A549 (cell line): ENCODE data around the gene NRXN3. TPM values are rescaled to one million over a fixed set of nuclear protein-coding genes. Genes with fewer than 3 reads are reported as not detected.
A peak's percentile ranks its signal among the peaks of the same experiment; 100 is the strongest.

Experiments
- ATAC-seq, 2 experiments: fragments of 200-7000 bp in 1 of 2; fragments of >200 bp in 1 of 2; cut with Nextera tagmentation in 1 of 2; cut with Tn5 transposase in 1 of 2; 3 replicates each; pipeline versions ENCODE4 v1.8.0 to v1.9.1; 2018 to 2020; ENCODE audit warnings: mild to moderate bottlenecking in 1 of 2, moderate library complexity in 1 of 2
- CTCF ChIA-PET: fragments of 300-600 bp; sonication (Branson Sonifier 250); formaldehyde crosslinking; extraction: SDS; loops from one replicate; lab custom pipeline; 2021; ENCODE audit warnings: antibody characterized with exemption, inconsistent platforms; lab: Yijun Ruan, JAX
- POLR2A ChIA-PET: fragments of 350-600 bp; formaldehyde crosslinking; extraction: SDS; loops from one replicate; lab custom pipeline; 2021; ENCODE audit warnings: antibody characterized with exemption, inconsistent platforms; lab: Yijun Ruan, JAX
- DNase-seq, 2 experiments: peaks; one replicate each; pipeline versions ENCODE4 v3.0.0 to v3.0.0-alpha.2; 2011 to 2016; ENCODE audit warnings: low read depth in 1 of 2, low spot score in 1 of 2
- FAIRE-seq: peaks from 2 replicates; lab custom pipeline; 2011; peaks lifted over from hg19 to GRCh38; lab: Jason Lieb, UNC
- H3K27ac ChIP-seq, 2 experiments: fragments of >200 bp; sonication (Bioruptor Twin); formaldehyde crosslinking; 3 replicates each; pipeline ENCODE4 v1.5.1; 2016 to 2017
- H3K4me1 ChIP-seq: fragments of >200 bp; sonication (Bioruptor Twin); formaldehyde crosslinking; 3 replicates; pipeline ENCODE4 v1.6.1; 2016
- H3K4me2 ChIP-seq: fragments of >200 bp; sonication (Bioruptor Twin); formaldehyde crosslinking; 3 replicates; pipeline ENCODE4 v1.6.1; 2016
- H3K4me3 ChIP-seq: fragments of >200 bp; sonication (Bioruptor Twin); formaldehyde crosslinking; 3 replicates; pipeline ENCODE4 v1.5.1; 2016
- H3K9me3 ChIP-seq: fragments of >200 bp; sonication (Bioruptor Twin); formaldehyde crosslinking; 3 replicates; pipeline ENCODE4 v1.6.1; 2016
- CHD2 ChIP-seq: fragments of 150-350 bp; IDR thresholded peaks from 2 replicates; pipeline ENCODE4 v1.6.1; 2014; ENCODE audit warnings: low read length; ENCODE audit not compliant: partially characterized antibody
- CTCF ChIP-seq: fragments of >200 bp; sonication (Bioruptor Twin); formaldehyde crosslinking; IDR thresholded peaks from 3 replicates; pipeline ENCODE4 v1.5.1; 2016
- EHMT2 ChIP-seq: fragments of 200-600 bp; sonication (generic); IDR thresholded peaks from 2 replicates; pipeline ENCODE4 v1.6.1; 2016; ENCODE audit warnings: antibody characterized with exemption, low read depth, mild to moderate bottlenecking, moderate library complexity
- FOSB ChIP-seq: fragments of 250-450 bp; sonication (Bioruptor Pico); IDR thresholded peaks from 2 replicates; pipeline ENCODE4 v1.5.0; 2020; ENCODE audit warnings: mild to moderate bottlenecking, moderate library complexity
- HES2 ChIP-seq: fragments of >200 bp; sonication (Bioruptor Twin); formaldehyde crosslinking; IDR thresholded peaks from 2 replicates; pipeline ENCODE4 v1.6.1; 2016
- JUNB ChIP-seq: fragments of >200 bp; sonication (Bioruptor Twin); formaldehyde crosslinking; IDR thresholded peaks from 2 replicates; pipeline ENCODE4 v1.6.1; 2016
- KDM1A ChIP-seq: fragments of 200-600 bp; sonication (generic); IDR thresholded peaks from 2 replicates; pipeline ENCODE4 v1.6.1; 2016; ENCODE audit warnings: low read depth, mild to moderate bottlenecking
- MYC ChIP-seq: IDR thresholded peaks from 2 replicates; pipeline ENCODE4 v1.6.1; 2012; ENCODE audit warnings: mild to moderate bottlenecking, inconsistent platforms, low read length, improper control_type of control experiment, borderline replicate concordance
- NFE2L2 ChIP-seq: fragments of 150-350 bp; conservative IDR thresholded peaks from 2 replicates; pipeline ENCODE4 v1.6.1; 2014; ENCODE audit warnings: low read length
- NPAS2 ChIP-seq: fragments of 250-450 bp; sonication (Bioruptor Pico); IDR thresholded peaks from 2 replicates; pipeline ENCODE4 v1.8.0; 2022; ENCODE audit warnings: mild to moderate bottlenecking, moderate library complexity, borderline replicate concordance
- POLR2A ChIP-seq: IDR thresholded peaks from 2 replicates; pipeline ENCODE4 v1.6.1; 2012; ENCODE audit warnings: mild to moderate bottlenecking, low read length
- POLR2AphosphoS2 ChIP-seq: conservative IDR thresholded peaks from 2 replicates; pipeline ENCODE4 v1.6.1; 2012; ENCODE audit warnings: low read length, improper control_type of control experiment, inconsistent platforms
- RARB ChIP-seq: fragments of 250-450 bp; sonication (Bioruptor Pico); IDR thresholded peaks from 2 replicates; pipeline ENCODE4 v1.8.0; 2021; ENCODE audit warnings: mild to moderate bottlenecking, moderate library complexity
- RFX5 ChIP-seq: fragments of 450-650 bp; IDR thresholded peaks from 2 replicates; pipeline ENCODE4 v1.7.1; 2014; ENCODE audit warnings: antibody characterized with exemption, mild to moderate bottlenecking, moderate library complexity
- RNF2 ChIP-seq: fragments of 200-600 bp; sonication (generic); IDR thresholded peaks from 2 replicates; pipeline ENCODE4 v1.6.1; 2016; ENCODE audit warnings: low read depth, mild to moderate bottlenecking, antibody characterized with exemption, moderate library complexity, borderline replicate concordance
- SREBF2 ChIP-seq: fragments of 450-650 bp; IDR thresholded peaks from 2 replicates; pipeline ENCODE4 v1.6.1; 2014; ENCODE audit warnings: mild to moderate bottlenecking, moderate library complexity
- USF2 ChIP-seq: fragments of 450-650 bp; IDR thresholded peaks from 2 replicates; pipeline ENCODE4 v1.6.1; 2014; ENCODE audit warnings: antibody characterized with exemption
- ZC3H11A ChIP-seq: fragments of 450-650 bp; IDR thresholded peaks from 2 replicates; pipeline ENCODE4 v1.6.1; 2014; ENCODE audit warnings: antibody characterized with exemption, mild to moderate bottlenecking
- ZSCAN20 ChIP-seq: fragments of 250-450 bp; sonication (Bioruptor Pico); IDR thresholded peaks from 2 replicates; pipeline ENCODE4 v1.8.0; 2022; ENCODE audit warnings: mild to moderate bottlenecking, moderate library complexity
- WGBS: methylation state at CpG from one replicate; pipeline ENCODE4 v1.1.6; 2017; ENCODE audit errors: missing lambda C conversion rate; 5-methylcytosine and 5-hydroxymethylcytosine counted together
- polyA plus RNA-seq, 4 experiments: library from polyadenylated mRNA; depleted of rRNA in 3 of 4; stranded (reverse); fragments of >200 nt; fragmentation: RNase III in 1 of 4; extraction: RNeasy Plus Mini Kit Qiagen cat#74134 plus additional on column Dnase treatment in 1 of 4; gene quantifications; 2 replicates in 3 of 4; 3 replicates in 1 of 4; pipeline ENCODE4 v1.2.3, GENCODE V29; 2011 to 2017

Gene NRXN3
- polyA plus RNA-seq, 2 of the 4 experiments (the other 2 are of a cell fraction), result 0.62 to 2.3 TPM

GRCh38 chr14:79051742-79052141 is 881.6 kb downstream of the NRXN3 start (continued):
- TF ChIP-seq USF2, result no peak
- no peak for TF ChIP-seq RNF2
- no peak for TF ChIP-seq POLR2A
- TF ChIP-seq HES2, result no peak
- no peak for TF ChIP-seq NPAS2 (CRISPR knock-in tag)
- TF ChIP-seq ZC3H11A, result no peak
- TF ChIP-seq RFX5, result no peak
- no peak for TF ChIP-seq KDM1A

- WGBS, result 8% methylated on average over 1 of the region's 1 CpG
- ChIA-PET CTCF (interaction anchor here (1.4 kb wide), 1 partner anchor 98 kb away, joined by 3 read pairs; no protein-coding TSS in a partner anchor), POLR2A (no interaction called here)
- Histone ChIP-seq H3K4me3 (no peak overlapping the region), H3K9me3 (no peaks in the 10 kb centered on the region), H3K4me2 (no peak overlapping the region), H3K27ac (no peak overlapping the region)
- DNase-seq (no peak), FAIRE-seq (peak; percentile 36)
- no peak for TF ChIP-seq CTCF
- no peak for TF ChIP-seq ZSCAN20 (CRISPR knock-in tag)
- TF ChIP-seq, all 56 proteins: peak for 0
- H3K4me1 ChIP-seq, result no peaks in the 10 kb centered on the region
- ATAC-seq, result no peak
These were observed 886.7 kb downstream of the NRXN3 start for GRCh38 chr14:79056879-79057278.

GRCh38 chr14:79057333-79057732 is 887.2 kb downstream of the NRXN3 start:
- no peaks in the 10 kb centered on the region for H3K4me1 ChIP-seq
- ChIA-PET CTCF (no interaction called here), POLR2A (no interaction called here)
- H3K4me2 ChIP-seq, result no peak overlapping the region
- no peak for ATAC-seq
- H3K4me3 ChIP-seq, result no peak overlapping the region
- H3K27ac ChIP-seq, result no peak overlapping the region
- TF ChIP-seq CHD2, result no peak
- TF ChIP-seq ZSCAN20 (CRISPR knock-in tag), result no peak
- no peak for TF ChIP-seq CTCF
- TF ChIP-seq ZC3H11A, result no peak
- no peak for TF ChIP-seq FOSB (CRISPR knock-in tag)
- TF ChIP-seq EHMT2, result no peak
- no peak for TF ChIP-seq SREBF2
- TF ChIP-seq JUNB, result no peak
- no peak for TF ChIP-seq POLR2AphosphoS2
- TF ChIP-seq MYC, result no peak
- no peak for TF ChIP-seq NFE2L2
- no peak for TF ChIP-seq RARB (CRISPR knock-in tag)
- no peak for TF ChIP-seq RFX5
- H3K9me3 ChIP-seq, result no peaks in the 10 kb centered on the region
- WGBS, result 9% methylated on average over 2 of the region's 2 CpGs
- FAIRE-seq, result no peak
- DNase-seq, result no peak
